GM19238 (cell line): ENCODE results near the gene SLC13A4.
"Not testable (repeated sequence)": the region's sequence is repeated elsewhere in the genome, so short reads cannot be mapped to it uniquely, and the experiment has no call there.

Experiments used
- DNase-seq: peaks from one replicate; pipeline ENCODE4 v3.0.0; 2011; ENCODE audit warnings: low spot score; ENCODE audit not compliant: insufficient read length

Gene SLC13A4

DNA sequence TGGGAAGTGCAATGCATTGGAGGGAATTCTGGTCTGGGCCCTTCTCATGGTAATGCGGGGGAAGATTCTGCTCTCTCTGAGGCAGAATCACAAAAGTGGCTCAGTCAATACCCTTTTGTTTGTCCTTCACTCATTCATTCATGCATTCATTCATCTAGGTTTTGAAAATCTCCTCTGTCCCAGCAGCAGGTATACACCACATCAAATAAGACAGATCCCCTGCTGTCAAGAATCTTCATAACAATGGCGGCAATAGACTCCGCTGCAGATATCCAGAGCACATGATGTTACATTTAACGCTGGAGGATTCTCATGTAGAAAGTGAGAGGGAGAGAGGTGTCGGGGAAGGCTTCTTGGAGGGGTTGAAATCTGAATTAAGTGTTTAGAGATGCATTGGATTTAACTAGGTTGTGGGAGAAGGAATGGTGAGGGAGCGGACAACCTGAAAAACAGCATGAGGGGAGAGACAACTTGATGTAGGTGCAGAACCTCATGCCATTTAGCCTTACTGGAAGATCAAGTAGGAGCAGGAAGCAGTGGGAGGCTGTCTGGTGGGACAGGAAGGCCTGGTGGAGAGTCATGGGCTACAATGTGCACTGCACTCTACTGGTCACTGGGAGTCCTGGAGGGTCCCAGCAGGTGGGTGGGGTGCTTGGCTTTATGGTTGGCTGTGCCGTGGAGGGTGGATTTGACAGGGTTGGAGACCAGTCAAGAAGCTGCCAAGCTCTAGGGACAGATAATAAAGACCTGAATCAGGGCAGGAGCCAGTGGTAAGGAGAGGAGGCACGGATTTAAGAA is 25.8 kb upstream of the SLC13A4 start:
- DNase-seq, result no peak

DNA sequence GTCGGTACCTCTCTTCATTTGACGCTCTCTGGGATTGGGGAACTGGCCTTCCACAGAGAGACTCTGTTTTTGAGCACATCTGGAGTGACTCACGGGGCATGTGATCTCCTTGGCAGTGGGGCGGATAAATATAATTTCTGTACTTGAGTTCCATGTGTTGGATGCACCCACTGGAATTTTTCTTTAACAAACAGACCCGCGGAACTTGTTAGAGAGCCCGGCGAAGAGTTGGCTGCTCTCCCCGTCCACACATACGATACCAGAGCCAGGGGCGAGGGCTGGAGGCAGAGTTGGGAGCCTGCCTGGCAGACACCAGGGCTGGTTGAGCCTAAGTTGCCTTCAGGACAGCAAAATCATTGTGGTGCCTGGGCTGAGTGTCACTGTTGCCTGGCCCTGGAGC is 20.8 kb upstream of the SLC13A4 start, which contains the start of gene FAM180A:
Gene FAM180A (minus strand): TSS at position 44 of the 400 bp plus-strand sequence. CDS start 233 bp downstream, outside the sequence.
- no peak for DNase-seq

DNA sequence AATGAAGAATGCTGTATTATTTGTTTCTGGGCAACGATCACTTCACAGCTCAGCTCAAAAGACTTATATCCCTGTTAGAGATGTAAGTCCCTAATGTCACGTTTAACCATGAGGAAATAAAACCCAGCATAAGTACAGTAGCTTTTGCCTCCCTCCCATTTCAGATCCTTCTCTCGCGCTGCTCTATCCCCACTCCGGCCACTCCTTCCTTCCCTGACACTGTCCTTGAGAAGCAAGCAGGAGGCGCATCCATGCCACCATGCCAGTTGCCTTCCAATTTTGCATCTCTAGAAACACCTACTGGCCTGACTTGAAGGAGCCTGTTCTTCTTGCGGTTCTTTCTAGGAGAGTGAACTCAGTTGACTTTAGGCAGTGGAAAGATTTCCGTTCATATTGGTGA is 19.4 kb upstream of the SLC13A4 start:
- DNase-seq, result no peak

DNA sequence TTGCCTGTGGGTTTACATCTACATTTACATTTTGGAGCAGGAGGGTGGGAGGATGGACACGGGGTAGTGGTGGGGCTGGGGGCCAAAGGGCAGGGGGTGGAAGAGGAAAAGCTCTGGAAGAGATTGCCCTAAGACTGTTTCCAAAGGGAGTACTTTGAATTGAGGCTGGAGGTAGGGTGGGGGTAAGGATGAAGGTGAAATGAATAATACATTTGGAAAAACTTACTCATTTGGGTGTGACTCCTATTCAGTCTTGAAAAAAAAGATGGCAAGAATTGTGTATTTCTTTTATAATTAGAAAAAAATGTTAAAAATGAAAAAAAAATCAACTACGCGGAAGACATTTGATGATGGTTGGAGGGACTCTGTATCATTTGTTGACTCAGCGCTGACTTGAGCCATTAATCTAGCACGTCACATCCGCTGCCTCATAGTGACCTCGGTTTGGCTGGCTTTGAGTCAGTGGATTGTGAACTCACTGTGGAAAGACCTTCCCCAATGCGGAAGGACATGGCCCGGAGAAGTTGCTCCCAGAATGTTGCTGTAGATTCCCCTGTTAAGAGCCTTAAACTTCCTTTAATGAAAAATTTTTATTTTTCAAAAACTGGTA is 17.8 kb upstream of the SLC13A4 start:
- no peak for DNase-seq

DNA sequence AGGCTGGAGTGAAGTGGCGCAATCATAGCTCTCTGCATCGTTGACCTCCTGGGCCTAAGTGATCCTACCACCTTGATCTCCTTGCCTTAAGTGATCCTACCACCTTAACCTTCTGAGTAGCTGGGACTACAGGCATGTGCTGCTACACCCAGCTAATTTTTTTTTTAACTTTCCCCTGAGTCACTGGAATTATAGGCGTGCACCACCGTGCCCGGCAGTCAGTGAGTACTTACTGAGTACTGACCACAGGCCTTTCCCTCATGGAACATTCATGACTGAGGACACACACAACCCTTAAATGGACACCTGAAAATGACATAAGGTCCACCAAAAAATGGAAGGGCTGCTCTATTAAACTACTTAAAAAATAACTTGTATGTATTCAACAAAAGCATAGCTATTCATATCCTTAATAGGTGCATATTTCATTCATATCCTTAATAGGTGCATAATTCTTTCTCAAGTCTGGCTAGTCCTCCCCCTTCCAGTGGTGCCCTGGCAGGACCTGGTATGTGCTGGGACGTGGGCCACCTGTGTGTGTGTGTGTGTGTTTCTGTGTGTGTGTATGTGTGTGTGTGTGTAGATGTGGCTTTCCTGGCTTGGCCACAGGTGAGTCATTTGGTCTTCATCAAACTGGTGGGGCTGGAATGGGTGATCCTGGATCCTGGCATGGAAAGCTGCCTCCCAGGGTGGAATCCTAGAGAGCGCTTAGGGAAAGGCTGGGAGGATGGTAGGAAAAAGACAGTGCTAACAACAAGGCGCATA is 17.1 kb upstream of the SLC13A4 start:
- no peak for DNase-seq

DNA sequence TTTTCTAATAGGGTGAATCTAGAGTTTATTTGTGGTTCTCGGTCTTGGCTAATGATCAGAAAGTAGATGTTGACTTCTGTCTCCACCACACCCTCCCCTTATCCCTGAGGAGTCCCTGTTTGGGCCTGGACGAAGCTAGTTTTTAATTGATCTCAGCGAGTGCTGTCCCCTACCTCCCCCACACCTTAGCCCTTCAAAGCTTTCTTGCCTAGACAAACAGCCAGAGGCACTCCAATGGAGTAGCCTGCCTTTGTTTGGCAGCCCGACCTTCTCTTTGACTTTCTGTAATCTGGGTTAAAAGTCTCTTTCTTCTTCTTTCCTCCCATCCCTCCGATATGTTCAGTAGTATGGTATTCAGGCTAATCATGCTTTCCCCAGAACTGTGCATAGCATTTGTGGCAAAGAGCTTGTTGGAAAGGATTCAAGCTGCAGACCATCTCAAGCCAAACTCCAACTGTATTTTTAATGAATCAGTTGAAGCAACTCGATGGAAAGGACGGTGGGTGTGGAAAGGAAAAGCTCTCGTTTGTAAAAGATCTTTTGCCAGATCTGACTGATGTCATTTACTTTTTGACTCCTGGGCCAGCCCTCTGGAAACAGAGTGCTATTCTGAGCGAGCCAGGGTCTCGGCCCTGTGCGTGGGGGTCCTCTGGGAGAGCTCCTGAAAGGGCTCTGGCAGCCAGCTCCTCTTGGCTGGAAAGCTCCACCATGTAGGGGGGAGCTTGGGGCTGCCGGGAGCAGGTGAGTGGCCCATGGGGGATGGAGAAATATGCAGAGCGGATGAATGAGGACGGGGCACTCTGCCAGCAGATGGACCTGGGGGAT is 16.1 kb upstream of the SLC13A4 start:
- no peak for DNase-seq

DNA sequence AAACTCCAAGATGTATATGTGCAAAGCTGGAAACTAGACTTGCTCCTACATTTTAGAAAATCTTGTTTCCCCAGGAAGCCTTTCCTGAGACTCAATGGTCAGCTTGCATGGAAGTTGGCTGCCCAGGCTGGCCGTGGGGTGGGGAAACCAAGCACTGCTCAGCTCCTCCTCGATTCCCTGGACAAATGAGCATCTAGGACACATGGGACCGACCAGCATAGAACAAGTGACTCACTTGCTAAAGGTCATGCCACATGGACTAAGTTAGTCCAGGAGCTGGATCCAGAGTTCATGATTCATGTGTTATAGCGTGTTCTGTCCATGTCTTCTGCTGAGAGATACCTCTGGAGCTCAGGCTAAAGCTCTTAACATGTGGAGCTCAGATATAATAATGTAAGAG is 14.4 kb upstream of the SLC13A4 start:
- no peak for DNase-seq

DNA sequence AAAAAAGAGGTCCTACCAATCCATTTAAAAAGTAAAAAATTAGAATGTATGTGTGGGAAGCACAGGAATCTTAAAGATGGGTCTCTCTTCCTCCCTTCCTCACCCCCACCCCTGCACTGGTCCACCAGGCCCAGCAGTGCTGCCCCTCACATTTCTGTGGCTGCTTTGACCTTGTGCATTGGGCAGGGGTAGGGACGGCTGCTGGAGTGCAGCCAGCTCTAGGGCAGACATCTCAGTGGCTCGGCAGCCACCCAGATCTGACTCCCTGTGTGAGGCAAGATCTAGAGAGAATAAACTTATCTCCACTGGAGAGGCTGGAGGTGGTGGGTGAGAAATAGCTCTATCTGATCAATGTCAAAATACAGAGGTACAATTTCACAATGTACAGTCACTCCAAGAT is 13.9 kb upstream of the SLC13A4 start:
- DNase-seq, result no peak

DNA sequence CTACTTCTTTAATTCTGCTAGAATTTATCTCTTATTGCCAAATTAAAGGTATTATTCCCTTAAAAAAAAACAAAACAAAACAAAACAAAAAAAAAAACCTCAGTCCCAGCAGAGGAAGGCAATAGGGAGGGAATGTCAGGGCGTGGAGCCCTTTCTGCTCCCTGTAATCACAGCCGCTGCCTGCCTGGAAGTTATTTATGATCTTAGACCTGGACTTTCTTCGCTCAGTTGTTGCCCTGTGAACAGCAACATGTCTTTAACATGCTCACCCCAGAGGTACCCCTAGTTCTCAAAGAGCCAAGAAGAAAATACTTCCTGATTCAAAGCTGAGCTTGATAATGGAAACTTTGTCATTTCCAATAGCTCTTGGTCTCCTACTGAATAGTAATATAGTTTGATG is 12.9 kb upstream of the SLC13A4 start:
- no peak for DNase-seq

DNA sequence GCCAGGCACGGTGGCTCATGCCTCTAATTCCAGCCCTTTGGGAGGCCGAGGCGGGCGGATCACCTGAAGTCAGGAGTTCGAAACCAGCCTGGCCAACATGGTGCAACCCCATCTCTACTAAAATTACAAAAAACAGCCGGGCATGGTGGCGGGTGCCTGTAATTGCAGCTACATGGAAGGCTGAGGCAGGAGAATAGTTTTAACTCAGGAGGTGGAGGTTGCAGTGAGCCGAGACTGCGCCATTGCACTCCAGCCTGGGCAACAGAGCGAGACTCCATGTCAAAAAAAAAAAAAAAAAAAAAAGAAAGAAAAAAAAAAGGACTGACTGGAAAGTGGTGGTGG is 9.3 kb upstream of the SLC13A4 start:
- DNase-seq, result not testable (repeated sequence)

DNA sequence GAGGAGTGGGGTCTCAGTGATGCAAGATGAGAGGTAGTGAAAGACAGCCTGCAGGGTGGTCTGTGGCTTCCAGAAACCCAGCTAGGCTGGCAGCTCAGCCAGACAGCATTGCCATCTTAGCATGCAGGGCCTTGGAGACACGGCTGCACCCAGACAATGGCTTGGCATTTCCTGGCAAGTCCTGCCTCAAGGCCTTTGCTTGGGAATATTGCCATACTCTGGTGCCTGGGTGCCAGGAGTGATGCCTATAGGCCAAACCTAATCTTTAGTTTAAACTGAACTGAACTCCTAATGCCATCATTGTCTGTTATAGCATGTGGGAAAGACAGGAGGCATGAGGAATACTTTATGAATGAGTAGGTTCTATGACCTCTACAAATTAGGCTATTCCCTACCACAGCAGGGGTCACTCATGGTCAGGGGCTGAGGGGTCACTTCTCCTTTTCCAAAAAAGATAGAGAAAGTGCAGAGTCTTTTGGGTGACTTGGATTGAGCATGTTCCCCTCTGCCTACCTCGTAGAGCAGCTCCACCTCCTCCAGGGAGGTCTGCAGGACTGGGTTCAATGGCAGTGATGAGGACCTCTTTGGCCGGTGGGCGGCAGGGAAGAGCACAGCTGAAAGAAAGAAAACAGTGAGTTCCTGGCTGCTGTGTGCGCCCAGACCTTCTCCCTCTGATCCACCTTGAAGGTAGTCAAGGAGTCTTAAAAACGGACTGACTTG is 8.8 kb upstream of the SLC13A4 start:
- DNase-seq, result no peak

DNA sequence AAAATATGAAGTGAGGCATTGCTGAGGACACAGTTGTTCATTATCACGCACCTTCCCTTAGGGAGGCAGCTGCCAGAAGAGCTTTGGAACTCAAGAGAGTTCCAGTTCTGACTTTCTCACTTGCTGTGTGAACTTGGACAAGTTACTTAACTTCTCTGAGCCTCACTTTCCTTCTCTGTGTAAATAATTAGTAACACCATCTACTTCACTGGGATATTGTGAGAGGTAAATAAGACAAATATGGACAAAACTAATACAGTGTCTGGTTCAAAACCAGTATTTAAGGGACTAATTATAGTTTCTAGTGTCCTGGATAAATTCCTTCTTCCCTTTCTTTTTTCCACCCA is 6.3 kb upstream of the SLC13A4 start:
- DNase-seq, result no peak

DNA sequence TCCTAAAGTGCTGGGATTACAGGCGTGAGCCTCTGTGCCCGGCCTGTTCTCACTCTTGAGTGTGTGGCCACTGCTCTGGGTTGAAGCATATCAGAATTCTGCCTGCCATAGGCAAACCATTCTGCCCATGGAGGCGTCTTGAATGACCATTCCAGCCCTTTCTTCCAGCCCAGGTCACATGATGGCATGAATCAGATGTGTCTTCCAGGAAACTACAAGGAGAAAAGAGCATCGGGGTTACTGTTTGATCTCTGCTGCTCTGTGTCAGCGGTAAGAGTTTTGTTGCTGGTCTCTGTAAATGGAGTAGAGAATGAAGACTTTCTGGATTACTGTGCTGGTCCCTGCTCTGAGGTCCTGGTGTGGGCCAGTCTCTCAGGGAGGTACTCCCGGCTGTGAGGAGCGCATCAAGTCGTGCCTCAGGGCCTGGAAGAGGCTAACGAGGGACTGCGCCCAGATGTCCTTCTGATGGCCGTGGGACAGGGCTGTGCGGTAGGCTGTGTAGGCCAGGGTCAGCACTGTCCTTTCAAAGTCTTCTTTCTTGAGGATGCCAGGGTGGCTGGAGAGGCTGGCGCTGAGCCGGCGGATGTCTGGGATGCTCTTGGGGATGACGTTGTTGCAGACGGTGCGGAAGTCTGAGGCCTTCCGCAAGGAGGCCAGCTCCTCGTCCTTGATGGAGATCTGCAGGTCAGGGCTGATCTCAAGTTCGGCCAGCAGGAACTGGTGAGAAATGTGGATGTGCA is 5.8 kb upstream of the SLC13A4 start:
- no peak for DNase-seq

DNA sequence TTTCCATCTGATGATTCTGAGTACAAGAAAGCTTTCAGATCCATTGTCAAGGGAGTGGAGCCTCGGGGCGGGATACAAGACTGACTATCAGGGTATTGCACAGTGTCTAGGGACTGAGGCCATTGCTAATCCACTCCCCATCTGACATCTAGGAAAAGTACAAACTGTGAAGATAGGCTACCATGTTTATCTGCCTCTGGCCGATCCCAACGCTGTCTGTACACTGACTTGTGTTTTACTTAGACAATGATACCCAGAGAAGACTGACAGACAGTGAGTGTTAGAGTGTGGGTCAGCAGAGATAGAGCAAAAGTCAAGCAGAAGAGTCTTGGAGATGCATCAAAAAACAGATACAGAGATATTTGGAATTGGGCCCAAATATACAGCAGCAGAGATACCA is 3.1 kb upstream of the SLC13A4 start:
- no peak for DNase-seq

DNA sequence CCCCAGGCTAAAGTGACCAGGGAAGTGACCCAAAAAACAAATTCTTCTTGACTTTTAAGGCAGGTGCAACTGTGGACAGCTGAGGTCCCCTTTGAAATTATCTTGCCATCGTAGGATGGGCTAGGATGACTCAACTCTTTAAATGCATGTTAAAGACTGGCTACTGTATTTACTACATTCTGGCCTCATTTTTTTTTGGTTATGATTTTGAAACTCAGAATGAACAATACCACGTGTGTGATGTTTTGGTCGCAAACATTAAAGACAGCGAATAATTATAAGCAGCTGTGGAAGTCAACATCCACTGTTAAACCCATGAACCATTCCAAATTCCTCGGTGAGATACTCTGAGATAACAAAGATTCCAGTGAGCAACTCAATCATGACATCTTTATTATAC is 1.2 kb upstream of the SLC13A4 start:
- DNase-seq, result no peak

DNA sequence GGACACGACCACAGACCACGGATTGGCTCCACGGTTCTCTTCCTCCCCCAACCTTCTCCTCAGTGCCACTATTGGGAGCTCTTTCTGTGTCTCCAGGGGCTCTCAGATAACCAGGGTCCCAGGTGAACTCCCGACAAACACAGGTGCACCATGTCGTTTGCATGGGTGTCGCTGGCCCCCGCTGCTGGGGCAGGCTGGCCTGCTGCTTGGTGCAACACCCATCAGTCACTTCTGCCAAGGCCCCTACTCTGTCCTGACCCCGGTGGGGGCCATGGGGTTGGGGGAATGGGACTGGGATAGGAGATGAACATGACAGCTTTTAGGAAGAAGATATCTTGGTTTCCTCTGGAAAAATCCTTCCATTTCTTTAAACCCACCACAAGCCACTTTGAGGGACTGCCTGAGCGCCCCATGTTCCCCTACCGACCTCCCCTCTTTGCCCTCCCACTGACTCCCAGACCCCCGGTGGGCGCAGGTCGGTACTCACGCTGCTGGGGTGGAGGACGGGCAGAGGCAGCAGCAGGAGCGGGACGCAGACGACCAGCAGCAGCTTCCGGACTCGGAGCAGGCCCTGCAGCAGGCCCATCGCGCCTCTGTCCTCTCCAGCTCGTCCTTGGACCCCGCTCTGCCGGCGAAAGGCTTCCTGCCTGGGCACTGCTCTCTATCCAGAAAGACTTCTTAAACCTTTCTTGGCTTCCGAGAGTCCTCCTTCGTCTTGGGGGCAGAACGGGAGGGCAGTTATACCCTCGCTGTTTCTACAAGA is 894 bp downstream of the SLC13A4 start:
- no peak for DNase-seq

DNA sequence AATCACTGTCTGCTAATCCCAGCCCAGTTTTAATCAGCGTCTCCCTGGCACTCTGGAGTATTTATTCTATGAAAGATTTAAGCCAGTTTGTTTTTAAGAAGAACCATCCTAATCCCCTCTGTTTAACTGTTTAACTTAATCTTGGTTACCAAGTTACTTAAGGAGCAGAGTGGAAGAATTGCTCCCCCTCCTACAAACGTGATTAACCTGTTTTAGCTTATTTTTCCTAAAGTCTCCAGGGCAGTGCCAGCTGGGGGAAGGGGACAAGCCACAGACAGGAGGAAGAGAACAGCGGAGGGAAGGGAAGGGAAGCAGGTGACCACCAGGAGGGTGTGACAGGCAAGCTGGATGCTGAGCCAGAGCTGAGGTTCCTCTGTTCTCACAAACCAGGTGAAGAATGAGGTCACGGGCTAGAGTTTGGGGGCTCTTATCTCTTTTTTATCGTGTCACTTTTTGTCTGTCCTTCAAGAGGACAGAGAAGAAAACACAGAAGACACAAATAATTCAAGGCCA is 1.7 kb downstream of the SLC13A4 start:
- no peak for DNase-seq

DNA sequence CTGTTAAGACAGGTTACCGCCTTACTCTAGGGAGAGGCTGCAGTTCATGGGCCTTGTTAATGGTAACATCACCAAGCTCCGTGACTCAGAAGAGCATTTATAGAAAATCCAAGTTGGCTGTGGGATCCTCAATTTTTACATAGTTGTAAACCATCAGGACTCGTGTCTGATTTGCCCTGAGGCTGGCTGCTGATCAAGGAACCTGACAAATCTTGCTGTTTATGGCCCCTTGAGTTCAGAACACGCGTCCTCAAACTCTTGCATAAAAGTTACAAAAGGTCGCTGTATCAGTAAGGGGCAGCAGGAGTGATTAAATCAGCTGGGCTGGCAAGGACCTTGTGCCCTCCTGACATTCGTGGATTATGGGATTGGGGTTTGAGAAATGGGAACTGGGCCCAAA is 4.6 kb downstream of the SLC13A4 start:
- DNase-seq, result no peak

DNA sequence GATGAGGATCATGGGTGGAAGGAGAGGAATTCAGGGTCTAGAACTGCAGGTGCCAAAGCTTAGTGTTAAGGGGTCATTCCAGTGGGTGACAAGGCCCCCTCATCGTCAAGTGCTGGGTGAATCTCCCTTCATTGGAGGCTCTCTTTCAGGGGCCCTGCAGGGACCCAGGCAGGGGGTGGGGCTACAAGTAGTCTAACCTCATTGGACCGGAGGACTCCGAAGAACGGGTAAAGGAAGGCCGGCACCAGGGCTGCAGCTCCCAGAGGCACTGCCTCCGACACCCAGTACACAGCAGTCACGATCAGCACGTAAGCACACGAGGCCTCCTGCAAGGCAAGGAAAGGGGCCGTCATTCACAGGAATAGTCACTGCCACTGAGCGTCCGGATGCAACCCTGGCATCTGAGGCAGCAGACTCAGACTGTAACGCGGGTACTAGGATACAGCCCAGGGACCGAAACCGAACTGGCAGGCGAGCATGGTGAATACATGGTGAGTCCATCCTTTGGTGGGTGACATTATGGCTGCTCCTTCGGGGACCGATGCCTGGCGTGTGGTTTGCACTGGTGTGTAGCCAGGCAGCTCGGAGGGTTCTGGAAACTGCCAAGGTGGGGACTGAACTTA is 6.7 kb downstream of the SLC13A4 start:
- DNase-seq, result no peak
